AG09309 (cell line): Measurements from ENCODE around the gene RBM17.

Source experiments
- DNase-seq: peaks from one replicate; pipeline ENCODE4 v3.0.0-alpha.2; 2010; ENCODE audit warnings: low read depth
- H3K4me3 ChIP-seq: 2 replicates; pipeline ENCODE4 v1.5.1; 2011; ENCODE audit warnings: mild to moderate bottlenecking, low read depth, low read length, moderate library complexity; ENCODE audit not compliant: control insufficient read depth
- TF ChIP-seq, protein P1 (sequence below): IDR thresholded peaks from 2 replicates; pipeline ENCODE4 v1.5.1; 2011; ENCODE audit warnings: mild to moderate bottlenecking, low read depth, low read length, inconsistent platforms; ENCODE audit not compliant: insufficient read depth, control insufficient read depth; ENCODE audit errors: missing control alignments

RBM17 gene

DNA sequence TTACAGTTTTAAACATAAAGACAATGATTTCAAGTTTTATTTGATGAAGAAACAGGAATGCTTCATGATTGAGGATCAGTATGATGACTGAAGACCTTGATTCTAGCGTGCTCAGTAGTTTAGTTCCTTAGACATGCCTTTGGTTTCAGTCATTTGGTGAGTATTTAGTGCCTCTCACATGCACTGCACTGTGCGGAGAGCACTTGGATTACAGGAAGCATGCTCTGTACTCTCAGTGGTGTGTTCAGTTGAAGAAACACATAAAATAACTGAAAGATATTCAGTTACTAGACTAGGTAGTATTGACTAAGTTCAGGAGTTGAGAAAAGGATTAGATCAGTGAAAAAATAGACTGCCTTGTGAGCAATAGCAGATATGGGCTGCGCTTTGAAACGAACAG, 25.5 kb downstream of the RBM17 start:
- no peak for DNase-seq
- TF ChIP-seq, protein P1, sequence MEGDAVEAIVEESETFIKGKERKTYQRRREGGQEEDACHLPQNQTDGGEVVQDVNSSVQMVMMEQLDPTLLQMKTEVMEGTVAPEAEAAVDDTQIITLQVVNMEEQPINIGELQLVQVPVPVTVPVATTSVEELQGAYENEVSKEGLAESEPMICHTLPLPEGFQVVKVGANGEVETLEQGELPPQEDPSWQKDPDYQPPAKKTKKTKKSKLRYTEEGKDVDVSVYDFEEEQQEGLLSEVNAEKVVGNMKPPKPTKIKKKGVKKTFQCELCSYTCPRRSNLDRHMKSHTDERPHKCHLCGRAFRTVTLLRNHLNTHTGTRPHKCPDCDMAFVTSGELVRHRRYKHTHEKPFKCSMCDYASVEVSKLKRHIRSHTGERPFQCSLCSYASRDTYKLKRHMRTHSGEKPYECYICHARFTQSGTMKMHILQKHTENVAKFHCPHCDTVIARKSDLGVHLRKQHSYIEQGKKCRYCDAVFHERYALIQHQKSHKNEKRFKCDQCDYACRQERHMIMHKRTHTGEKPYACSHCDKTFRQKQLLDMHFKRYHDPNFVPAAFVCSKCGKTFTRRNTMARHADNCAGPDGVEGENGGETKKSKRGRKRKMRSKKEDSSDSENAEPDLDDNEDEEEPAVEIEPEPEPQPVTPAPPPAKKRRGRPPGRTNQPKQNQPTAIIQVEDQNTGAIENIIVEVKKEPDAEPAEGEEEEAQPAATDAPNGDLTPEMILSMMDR = no peak
- H3K4me3 ChIP-seq = no peak overlapping the region

- no peak overlapping the region for H3K4me3 ChIP-seq
- peak; percentile 64 for DNase-seq
- TF ChIP-seq, protein P1 = peak; percentile 4
These were observed 26.0 kb downstream of the RBM17 start for GRCh38 chr10:6114805-6115341.

DNA sequence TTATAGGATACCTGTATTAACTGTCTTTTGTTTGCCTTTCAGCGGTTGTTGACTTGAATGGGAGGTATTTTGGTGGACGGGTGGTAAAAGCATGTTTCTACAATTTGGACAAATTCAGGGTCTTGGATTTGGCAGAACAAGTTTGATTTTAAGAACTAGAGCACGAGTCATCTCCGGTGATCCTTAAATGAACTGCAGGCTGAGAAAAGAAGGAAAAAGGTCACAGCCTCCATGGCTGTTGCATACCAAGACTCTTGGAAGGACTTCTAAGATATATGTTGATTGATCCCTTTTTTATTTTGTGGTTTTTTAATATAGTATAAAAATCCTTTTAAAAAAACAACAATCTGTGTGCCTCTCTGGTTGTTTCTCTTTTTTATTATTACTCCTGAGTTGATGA, 26.6 kb downstream of the RBM17 start:
- DNase-seq = no peak
- TF ChIP-seq, protein P1 = no peak
- H3K4me3 ChIP-seq = no peak overlapping the region

- TF ChIP-seq, protein P1 = no peak
- H3K4me3 ChIP-seq = no peak overlapping the region
- DNase-seq = no peak
These were observed 27.1 kb downstream of the RBM17 start for GRCh38 chr10:6115824-6116350.

DNA sequence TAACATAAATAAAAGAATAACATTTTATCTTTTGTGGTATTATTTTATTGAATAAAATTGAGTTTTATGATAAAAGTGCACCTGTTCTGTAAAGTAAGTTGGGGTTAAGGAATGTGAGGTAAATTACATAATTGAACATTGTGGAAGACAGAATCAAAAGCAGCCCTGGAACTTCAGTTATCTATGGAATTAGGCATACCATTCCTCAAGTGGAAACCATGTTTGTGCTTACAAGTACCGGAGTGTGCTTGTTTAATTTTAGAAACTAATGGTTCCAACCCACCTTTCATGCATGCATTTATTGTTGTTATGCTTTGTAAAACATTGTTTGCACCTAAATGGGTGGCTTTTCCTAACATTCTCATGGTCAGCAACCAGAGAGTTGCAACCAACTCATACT, 28.0 kb downstream of the RBM17 start:
- H3K4me3 ChIP-seq = no peak overlapping the region
- TF ChIP-seq, protein P1 = no peak
- no peak for DNase-seq

DNA sequence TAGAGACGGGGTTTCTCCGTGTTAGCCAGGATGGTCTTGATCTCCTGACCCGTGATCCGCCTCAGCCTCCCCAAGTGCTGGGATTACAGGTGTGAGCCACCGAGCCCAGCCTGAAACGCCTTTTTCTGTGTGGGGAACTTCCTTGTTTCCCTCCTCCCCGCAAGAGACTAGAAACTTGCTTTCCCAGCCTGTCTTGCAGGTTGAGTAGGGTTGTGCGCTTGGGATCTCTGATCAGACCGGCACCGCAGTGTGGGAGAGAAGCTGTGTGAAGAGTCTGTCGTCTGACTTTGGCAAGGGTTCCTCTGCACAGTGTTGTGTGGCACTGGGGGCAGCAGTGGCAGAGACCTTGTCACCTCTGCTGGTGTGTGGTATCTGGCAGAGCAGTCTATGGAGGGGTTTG, 28.9 kb downstream of the RBM17 start:
- H3K4me3 ChIP-seq = no peak overlapping the region
- TF ChIP-seq, protein P1 = no peak
- DNase-seq = no peak
